OCI-LY7 (cell line): ENCODE data around the gene PTPRF. TPM values are rescaled to one million over a fixed set of nuclear protein-coding genes. Genes with fewer than 3 reads are reported as not detected.

Source experiments
- BruUV-seq: library from RNA; stranded (reverse); fragments of 400-500 nt; replicated peaks from 2 replicates; lab custom pipeline; 2021; lab: Mats Ljungman, UMichigan
- CTCF ChIA-PET: fragments of 300-600 bp; sonication (Branson Sonifier 250); formaldehyde crosslinking; loops from one replicate; lab custom pipeline; 2022; ENCODE audit warnings: antibody characterized with exemption; ENCODE audit not compliant: unreplicated experiment; lab: Charles Lee
- POLR2A ChIA-PET: fragments of 300-600 bp; sonication (Branson Sonifier 250); formaldehyde crosslinking; loops from one replicate; lab custom pipeline; 2022; ENCODE audit warnings: antibody characterized with exemption; lab: Charles Lee
- DNase-seq: peaks from one replicate; pipeline ENCODE4 v3.0.0-alpha.2; 2015; ENCODE audit warnings: low spot score
- H2AFZ ChIP-seq: fragments of 200-600 bp; sonication (generic), shearing (Covaris generic); 2 replicates; pipeline ENCODE4 v1.6.1; 2014; ENCODE audit warnings: mild to moderate bottlenecking, antibody characterized with exemption, low read length, moderate library complexity
- H3K27ac ChIP-seq: fragments of 200-600 bp; sonication (generic); 2 replicates; pipeline ENCODE4 v1.5.1; 2014; ENCODE audit warnings: mixed run types, low read depth, mild to moderate bottlenecking, moderate library complexity, low read length, inconsistent platforms; ENCODE audit not compliant: poor library complexity, severe bottlenecking
- H3K36me3 ChIP-seq: fragments of 200-600 bp; sonication (generic); 2 replicates; pipeline ENCODE4 v1.6.1; 2014; ENCODE audit warnings: mild to moderate bottlenecking, antibody characterized with exemption, low read length, moderate library complexity, mixed read lengths; ENCODE audit not compliant: insufficient read depth
- H3K4me1 ChIP-seq: fragments of 200-600 bp; sonication (generic); 2 replicates; pipeline ENCODE4 v1.5.1; 2014; ENCODE audit warnings: mild to moderate bottlenecking, low read length; ENCODE audit not compliant: insufficient read depth, poor library complexity, severe bottlenecking
- H3K4me2 ChIP-seq: fragments of 200-600 bp; sonication (generic); 2 replicates; pipeline ENCODE4 v1.6.1; 2014; ENCODE audit warnings: mild to moderate bottlenecking, low read length
- H3K4me3 ChIP-seq: fragments of 200-600 bp; sonication (generic); 2 replicates; pipeline ENCODE4 v1.5.1; 2014; ENCODE audit warnings: mild to moderate bottlenecking, low read depth, low read length; ENCODE audit not compliant: poor library complexity, severe bottlenecking
- H3K79me2 ChIP-seq: fragments of 200-600 bp; sonication (generic); 2 replicates; pipeline ENCODE4 v1.6.1; 2016; ENCODE audit warnings: low read depth, mild to moderate bottlenecking, low read length, moderate library complexity, mixed read lengths; ENCODE audit not compliant: insufficient read depth
- H3K9me2 ChIP-seq: fragments of 200-600 bp; sonication (generic); 2 replicates; pipeline ENCODE4 v1.6.1; 2016; ENCODE audit warnings: mild to moderate bottlenecking, low read length, mixed read lengths; ENCODE audit not compliant: insufficient read depth
- H3K9me3 ChIP-seq: fragments of 200-600 bp; sonication (generic); 2 replicates; pipeline ENCODE4 v1.6.1; 2014; ENCODE audit warnings: mild to moderate bottlenecking, mixed run types, low read length, mixed read lengths
- H4K20me1 ChIP-seq: fragments of 200-600 bp; sonication (generic); 2 replicates; pipeline ENCODE4 v1.6.1; 2014; ENCODE audit warnings: mild to moderate bottlenecking, antibody characterized with exemption, low read length, moderate library complexity, mixed read lengths; ENCODE audit not compliant: insufficient read depth
- CTCF ChIP-seq: fragments of 200-600 bp; sonication (generic); conservative IDR thresholded peaks from 2 replicates; pipeline ENCODE4 v1.5.1; 2014; ENCODE audit warnings: mild to moderate bottlenecking, antibody characterized with exemption, low read length, moderate library complexity, mixed read lengths
- EZH2phosphoT487 ChIP-seq: fragments of 200-600 bp; sonication (generic); IDR thresholded peaks from 2 replicates; pipeline ENCODE4 v1.6.1; 2018; ENCODE audit warnings: low read depth, borderline replicate concordance, mild to moderate bottlenecking, mixed run types, antibody characterized with exemption, low read length, moderate library complexity, mixed read lengths
- intact Hi-C: fragments of 100-400 bp; cut with micrococcal nuclease; formaldehyde crosslinking; loops from one replicate; pipeline ENCODE4 v1.10.0; 2022; ENCODE audit not compliant: unreplicated experiment
- total RNA-seq, 2 experiments: library from RNA; depleted of rRNA in 1 of 2; stranded (reverse); fragments of >200 nt in 1 of 2; shearing (Covaris generic) in 1 of 2; gene quantifications; 2 replicates each; pipeline ENCODE4 v1.2.3, GENCODE V29; 2014 to 2022

PTPRF gene
- total RNA-seq, 2 experiments from 2014 or later, result 0.06 to 0.48 TPM

DNA sequence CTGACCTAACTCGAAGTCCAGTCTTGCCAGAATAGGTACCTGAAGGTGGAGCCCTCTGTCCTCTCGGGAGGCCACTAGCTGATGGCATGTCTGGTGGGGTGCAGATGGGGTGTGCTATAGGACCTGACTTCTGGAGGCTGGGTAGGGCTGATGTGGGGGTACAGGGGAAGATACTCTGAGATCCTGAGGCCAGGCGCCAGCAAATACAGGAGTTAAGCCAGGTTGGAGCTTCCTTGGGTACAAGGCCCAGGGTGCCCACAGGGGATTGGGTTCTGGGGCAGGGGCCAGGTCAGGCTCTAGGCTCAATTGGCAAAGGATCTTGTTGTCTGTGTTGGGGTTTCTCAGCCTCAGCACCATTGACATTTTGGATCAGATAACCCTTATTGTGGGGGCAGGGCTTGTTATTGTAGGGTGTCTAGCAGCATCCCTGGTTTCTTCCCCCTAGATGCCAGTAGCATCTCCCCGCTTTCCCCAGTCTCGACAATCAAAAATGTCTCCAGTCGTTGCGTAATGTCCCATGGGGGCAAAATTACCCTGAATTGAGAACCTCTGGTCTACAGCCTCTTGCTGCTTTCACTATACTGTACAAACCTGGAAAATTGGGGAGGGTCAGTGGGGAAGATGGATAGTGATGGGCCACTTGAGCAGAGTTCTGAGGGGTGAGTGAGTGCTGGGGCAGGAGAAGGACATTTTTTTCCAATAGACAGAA lies 9.2 kb downstream of the PTPRF start:
- POLR2A ChIA-PET, result no interaction called here
- BruUV-seq, result no TSS peak
- TF ChIP-seq CTCF (no peak), EZH2phosphoT487 (no peak)

GRCh38 chr1:43540653-43541071 lies 10.0 kb downstream of the PTPRF start:
- Histone ChIP-seq H3K9me2 (no peaks in the 10 kb centered on the region), H4K20me1 (no peaks in the 10 kb centered on the region), H3K9me3 (no peaks in the 10 kb centered on the region), H2AFZ (no peak overlapping the region), H3K4me1 (no peaks in the 10 kb centered on the region), H3K4me2 (no peak overlapping the region), H3K36me3 (no peaks in the 10 kb centered on the region), H3K27ac (no peak overlapping the region), H3K79me2 (no peaks in the 10 kb centered on the region), H3K4me3 (no peak overlapping the region)
- DNase-seq, result no peak
- no TSS peak for BruUV-seq
- intact Hi-C loops, result no loop called here
- POLR2A ChIA-PET, result no interaction called here
- TF ChIP-seq EZH2phosphoT487 (no peak), CTCF (no peak)
- CTCF ChIA-PET, result no interaction called here

More for the DNA sequence above, 9.2 kb downstream of the PTPRF start:
- no peaks in the 10 kb centered on the region for H3K79me2 ChIP-seq
- H3K4me2 ChIP-seq, result no peak overlapping the region
- no peak overlapping the region for H3K4me3 ChIP-seq
- no peak for DNase-seq
- H4K20me1 ChIP-seq, result no peaks in the 10 kb centered on the region
- H2AFZ ChIP-seq, result no peak overlapping the region
- no peaks in the 10 kb centered on the region for H3K9me3 ChIP-seq
- intact Hi-C loops, result loop anchor here (5.0 kb wide), 1 partner anchor 507 kb away; no protein-coding TSS in a partner anchor
- H3K27ac ChIP-seq, result no peak overlapping the region
- CTCF ChIA-PET, result no interaction called here
- no peaks in the 10 kb centered on the region for H3K36me3 ChIP-seq
- no peaks in the 10 kb centered on the region for H3K4me1 ChIP-seq
- no peaks in the 10 kb centered on the region for H3K9me2 ChIP-seq

DNA sequence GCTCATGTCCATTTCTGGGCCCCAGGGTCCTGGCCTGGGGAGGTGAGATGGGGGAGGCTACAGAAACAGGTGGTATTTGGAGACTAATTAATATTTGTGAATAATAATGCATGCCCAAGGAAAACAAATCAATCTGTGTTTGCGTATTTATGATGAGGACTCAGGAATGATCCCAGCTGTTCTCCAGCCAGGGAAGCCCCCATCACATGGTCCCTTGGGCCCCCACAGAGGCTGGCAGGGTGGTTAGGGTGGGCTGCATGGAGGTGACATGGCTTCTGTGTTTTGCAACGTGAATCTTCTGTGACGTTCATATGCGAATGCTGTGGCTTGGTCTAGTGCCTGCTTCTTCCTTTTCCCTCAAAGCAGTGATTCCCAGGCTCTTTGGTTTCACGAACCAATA lies 10.5 kb downstream of the PTPRF start:
- Histone ChIP-seq H3K36me3 (no peaks in the 10 kb centered on the region), H3K9me3 (no peaks in the 10 kb centered on the region), H4K20me1 (no peaks in the 10 kb centered on the region), H3K4me2 (no peak overlapping the region), H3K4me1 (no peaks in the 10 kb centered on the region), H3K79me2 (no peaks in the 10 kb centered on the region), H3K9me2 (no peaks in the 10 kb centered on the region), H3K27ac (no peak overlapping the region), H3K4me3 (no peak overlapping the region), H2AFZ (no peak overlapping the region)
- no peak for DNase-seq
- ChIA-PET CTCF (no interaction called here), POLR2A (no interaction called here)
- no TSS peak for BruUV-seq
- TF ChIP-seq EZH2phosphoT487 (no peak), CTCF (no peak)
- intact Hi-C loops, result no loop called here
